ENCODE measurements around the gene STYK1. TPM values are rescaled to one million over a fixed set of nuclear protein-coding genes. Genes with fewer than 3 reads are reported as not detected.

Gene STYK1
- total and polyA plus RNA-seq, 8 donors: 0.04 to 0.55 (median 0.17) TPM; not detected in 2

DNA sequence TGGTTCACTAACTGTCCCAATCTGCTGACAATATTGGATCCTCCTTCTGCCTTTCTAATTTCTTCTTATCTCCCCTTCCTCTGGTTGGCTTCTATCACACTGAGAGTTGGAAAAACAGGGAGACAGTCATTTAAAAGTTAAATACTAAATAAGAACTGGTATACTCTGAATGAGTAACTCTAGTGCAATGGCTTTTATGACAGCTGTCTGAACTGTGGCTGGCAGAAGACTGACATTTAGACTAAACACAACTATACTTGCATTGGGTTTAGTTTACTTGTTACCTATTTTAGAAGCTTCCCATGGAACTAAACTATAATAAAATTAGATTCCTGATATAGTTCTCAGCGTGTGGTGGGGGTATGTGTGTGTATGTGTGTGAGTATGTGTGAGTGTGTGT lies 52.6 kb downstream of the STYK1 start:
- H3K36me3 ChIP-seq: no peaks in the 10 kb centered on the region
- FAIRE-seq (no peak), ATAC-seq (no peak), DNase-seq (no peak)
- no peaks in the 10 kb centered on the region for H3K27me3 ChIP-seq
- TF ChIP-seq, protein P1, sequence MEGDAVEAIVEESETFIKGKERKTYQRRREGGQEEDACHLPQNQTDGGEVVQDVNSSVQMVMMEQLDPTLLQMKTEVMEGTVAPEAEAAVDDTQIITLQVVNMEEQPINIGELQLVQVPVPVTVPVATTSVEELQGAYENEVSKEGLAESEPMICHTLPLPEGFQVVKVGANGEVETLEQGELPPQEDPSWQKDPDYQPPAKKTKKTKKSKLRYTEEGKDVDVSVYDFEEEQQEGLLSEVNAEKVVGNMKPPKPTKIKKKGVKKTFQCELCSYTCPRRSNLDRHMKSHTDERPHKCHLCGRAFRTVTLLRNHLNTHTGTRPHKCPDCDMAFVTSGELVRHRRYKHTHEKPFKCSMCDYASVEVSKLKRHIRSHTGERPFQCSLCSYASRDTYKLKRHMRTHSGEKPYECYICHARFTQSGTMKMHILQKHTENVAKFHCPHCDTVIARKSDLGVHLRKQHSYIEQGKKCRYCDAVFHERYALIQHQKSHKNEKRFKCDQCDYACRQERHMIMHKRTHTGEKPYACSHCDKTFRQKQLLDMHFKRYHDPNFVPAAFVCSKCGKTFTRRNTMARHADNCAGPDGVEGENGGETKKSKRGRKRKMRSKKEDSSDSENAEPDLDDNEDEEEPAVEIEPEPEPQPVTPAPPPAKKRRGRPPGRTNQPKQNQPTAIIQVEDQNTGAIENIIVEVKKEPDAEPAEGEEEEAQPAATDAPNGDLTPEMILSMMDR (IDR thresholded peaks at IDR 0.05): no peak
- H3K4me1 ChIP-seq: peaks cover 0 to 1% (median 0%) of the 10 kb centered on the region in 3 donors
- H3K9me3 ChIP-seq: no peaks in the 10 kb centered on the region
- H3K27ac ChIP-seq: no peak overlapping the region
- WGBS, 2 donors: 60 to 68% methylated on average over 1 of the region's 1 CpG
- intact Hi-C loops (cut with DNase I): no loop called here
- no peak overlapping the region for H3K4me3 ChIP-seq

DNA sequence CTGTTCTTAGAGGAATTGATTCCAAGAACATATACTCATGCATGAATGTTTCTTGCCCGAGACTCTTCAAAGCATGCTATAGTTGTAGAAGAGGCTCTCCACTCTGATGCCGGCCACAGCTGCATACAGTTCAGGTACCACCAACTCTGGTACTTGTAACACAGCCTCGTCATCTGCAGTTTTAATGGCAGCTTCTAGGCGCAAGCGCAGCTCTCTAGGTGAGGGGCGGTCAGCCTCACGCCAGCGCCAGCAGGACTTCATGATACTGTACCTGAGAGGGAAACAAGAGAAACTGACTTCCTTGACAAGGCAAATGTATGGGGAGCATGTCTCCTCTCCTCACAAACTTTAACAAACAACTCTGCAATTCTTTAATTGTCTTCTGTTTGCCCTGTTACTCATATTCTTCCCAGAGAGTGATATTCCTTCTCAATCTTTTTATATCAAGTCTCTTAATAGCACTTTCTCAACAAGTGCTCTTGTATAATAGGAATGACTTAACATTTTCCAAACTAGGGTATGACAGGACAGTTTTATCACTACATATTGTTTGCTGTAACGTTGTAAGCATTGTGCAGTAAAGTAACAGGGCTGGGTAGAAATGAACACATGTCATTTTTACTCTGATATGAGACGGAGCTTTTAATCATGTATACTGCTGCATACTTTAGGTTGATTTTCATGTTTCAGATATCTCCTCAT lies 53.6 kb downstream of the STYK1 start:
- FAIRE-seq: no peak
- WGBS, 2 donors: 64 to 69% methylated on average over 10 of the region's 10 CpGs
- ATAC-seq: no peak
- intact Hi-C loops (cut with DNase I): no loop called here
- TF ChIP-seq, protein P1 (IDR thresholded peaks at IDR 0.05): no peak
- Histone ChIP-seq H3K36me3 (no peaks in the 10 kb centered on the region), H3K27ac (no peak overlapping the region), H3K27me3 (no peaks in the 10 kb centered on the region), H3K4me3 (no peak overlapping the region), H3K9me3 (no peaks in the 10 kb centered on the region), H3K4me1 (peaks cover 0 to 7% (median 0%) of the 10 kb centered on the region in 3 donors)
- DNase-seq: no peak

DNA sequence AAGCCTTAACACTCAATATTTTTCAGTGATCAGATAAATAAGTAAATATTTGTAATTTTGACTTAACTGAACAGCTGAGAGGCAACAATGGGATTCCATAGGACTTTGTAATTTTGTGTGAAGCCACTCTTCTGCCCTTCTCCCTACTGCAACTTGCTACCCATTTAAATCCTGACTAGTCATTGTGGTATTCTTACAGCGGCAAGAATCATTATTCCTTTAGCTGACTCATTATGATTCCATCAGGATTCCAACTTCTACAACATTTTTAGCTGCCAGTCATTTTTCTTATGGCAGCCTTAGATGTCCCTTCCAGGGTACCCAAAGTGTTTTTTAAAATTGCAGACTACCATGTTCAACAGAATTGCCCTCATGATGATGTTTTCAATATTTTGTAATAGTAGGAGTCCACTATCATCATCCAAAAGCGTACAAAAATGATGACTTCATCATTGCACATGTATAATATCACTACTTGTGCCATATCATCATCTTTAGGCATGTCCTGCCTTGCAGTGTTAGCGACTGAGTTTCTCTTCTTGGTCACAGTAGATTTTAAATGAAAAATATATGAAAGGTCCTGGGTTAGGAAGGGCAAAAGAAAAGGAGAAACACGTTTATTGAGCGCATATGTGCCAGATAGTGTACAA lies 55.4 kb downstream of the STYK1 start:
- Histone ChIP-seq H3K4me3 (no peak overlapping the region), H3K36me3 (no peaks in the 10 kb centered on the region), H3K9me3 (no peaks in the 10 kb centered on the region), H3K27ac (no peak overlapping the region), H3K27me3 (no peaks in the 10 kb centered on the region), H3K4me1 (peaks cover 0 to 7% (median 0%) of the 10 kb centered on the region in 3 donors)
- ATAC-seq (no peak), FAIRE-seq (no peak), DNase-seq (no peak)
- TF ChIP-seq, protein P1 (IDR thresholded peaks at IDR 0.05): no peak
- WGBS, 2 donors: 69% methylated on average over 5 of the region's 5 CpGs
- intact Hi-C loops (cut with DNase I): no loop called here

DNA sequence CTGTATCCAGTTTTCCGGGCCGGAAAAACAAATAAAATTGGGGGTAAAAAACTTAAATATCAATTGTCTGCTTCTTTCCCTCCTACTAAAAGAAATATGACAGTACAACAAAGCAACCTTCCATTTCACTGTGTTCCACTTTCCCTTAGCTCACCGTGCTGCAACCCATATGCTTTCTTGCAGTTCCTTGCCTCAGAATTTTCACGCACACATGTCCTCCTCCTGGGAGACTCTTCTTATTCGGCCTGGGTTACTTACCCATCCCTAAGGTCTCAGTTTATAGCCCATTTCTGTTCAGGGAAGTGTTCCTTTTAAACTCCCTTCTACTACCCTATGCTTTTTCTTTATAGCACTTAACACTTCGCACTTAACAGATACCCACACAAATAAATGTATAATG lies 56.0 kb downstream of the STYK1 start:
- no peak overlapping the region for H3K4me3 ChIP-seq
- DNase-seq (no peak), ATAC-seq (no peak), FAIRE-seq (no peak)
- H3K36me3 ChIP-seq: no peaks in the 10 kb centered on the region
- no peaks in the 10 kb centered on the region for H3K27me3 ChIP-seq
- H3K9me3 ChIP-seq: no peaks in the 10 kb centered on the region
- H3K27ac ChIP-seq: no peak overlapping the region
- 82 to 84% methylated on average over 6 of the region's 6 CpGs for WGBS, 2 donors
- TF ChIP-seq, protein P1 (IDR thresholded peaks at IDR 0.05): no peak
- intact Hi-C loops (cut with DNase I): no loop called here
- peaks cover 0 to 7% (median 0%) of the 10 kb centered on the region in 3 donors for H3K4me1 ChIP-seq

DNA sequence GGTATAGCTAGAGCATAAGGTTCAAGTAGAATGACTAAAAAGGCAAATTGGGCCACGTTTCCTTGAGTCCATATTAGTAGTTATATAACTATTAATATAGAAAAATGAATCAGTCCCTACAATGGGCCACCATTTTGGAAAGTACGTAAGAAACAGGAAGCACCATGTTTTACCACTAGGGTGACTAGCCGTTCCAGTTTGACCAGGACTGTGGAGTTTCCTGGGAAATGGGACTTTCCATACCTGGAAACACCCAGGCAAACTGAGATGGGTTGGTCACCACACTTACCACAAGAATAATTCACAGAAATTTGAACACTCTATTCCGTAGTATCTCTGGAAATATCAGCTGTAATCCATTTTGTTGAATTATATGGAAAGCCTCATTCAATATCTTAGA lies 58.3 kb downstream of the STYK1 start:
- Histone ChIP-seq H3K4me1 (peaks cover 0 to 11% (median 0%) of the 10 kb centered on the region in 3 donors), H3K9me3 (no peaks in the 10 kb centered on the region), H3K27me3 (no peaks in the 10 kb centered on the region), H3K4me3 (no peak overlapping the region), H3K27ac (no peak overlapping the region), H3K36me3 (no peaks in the 10 kb centered on the region)
- WGBS, 2 donors: 58 to 73% methylated on average over 4 of the region's 4 CpGs
- FAIRE-seq (no peak), DNase-seq (no peak), ATAC-seq (no peak)
- intact Hi-C loops (cut with DNase I): no loop called here
- TF ChIP-seq, protein P1 (IDR thresholded peaks at IDR 0.05): no peak

Measured in pancreas (tissue), 10 donors.